Pancreas (tissue), 10 donors: ENCODE data around the gene PTPN14. TPM values are rescaled to one million over a fixed set of nuclear protein-coding genes. Genes with fewer than 3 reads are reported as not detected.

Experiments used
- ATAC-seq, 4 donors: fragments of 200-7000 bp; cut with Tn5 transposase; one replicate each; pipeline versions ENCODE4 v1.8.0 to v1.9.1; 2020; ENCODE audit warnings: mild to moderate bottlenecking in 4 of 4, moderate library complexity in 4 of 4
- DNase-seq, 6 donors: peaks; one replicate each; pipeline ENCODE4 v3.0.0-alpha.2; 2020
- FAIRE-seq: peaks from 2 replicates; lab custom pipeline; 2012; peaks lifted over from hg19 to GRCh38; lab: Jason Lieb, UNC
- H3K27ac ChIP-seq, 4 donors: fragments of 200-600 bp; sonication (generic); 1 replicate in 3 of 4; 2 replicates in 1 of 4; pipeline versions ENCODE4 v1.5.0 to v1.8.0; 2020
- H3K27me3 ChIP-seq, 4 donors: fragments of 200-600 bp; one replicate each; pipeline ENCODE4 v1.8.0; 2021
- H3K36me3 ChIP-seq, 3 donors: fragments of 200-600 bp; sonication (generic) in 1 of 3; one replicate each; pipeline versions ENCODE4 v1.5.0 to v1.8.0; 2020 to 2021
- H3K4me1 ChIP-seq, 3 donors: fragments of 200-600 bp; one replicate each; pipeline ENCODE4 v1.8.0; 2021
- H3K4me3 ChIP-seq, 4 donors: fragments of 200-600 bp; sonication (generic) in 2 of 4; one replicate each; pipeline versions ENCODE4 v1.5.0 to v1.8.0; 2020 to 2021
- H3K9me3 ChIP-seq, 4 donors: fragments of 200-600 bp; one replicate each; pipeline ENCODE4 v1.8.0; 2021
- WGBS, 2 donors: extraction: QIAGEN DNeasy Blood & Tissue Kit; methylation state at CpG; one replicate each; pipeline ENCODE4 v1.1.7; 2013; 5-methylcytosine and 5-hydroxymethylcytosine counted together
- intact Hi-C, 3 donors: fragments of 100-400 bp; cut with DNase I; formaldehyde crosslinking; loops; one replicate each; pipeline versions ENCODE4 v1.11.1 to v1.14.2; 2022
- polyA plus RNA-seq, 2 donors: library from polyadenylated mRNA; stranded (reverse); fragments of 200-250 nt; gene quantifications; one replicate each; pipeline ENCODE4 v1.2.3, GENCODE V29; 2013
- total RNA-seq, 6 donors: library from RNA; stranded (reverse); fragmentation: NEBNext Ultra II Directional in 4 of 6; extraction: Animal tissue kit (Norgen Biotek cat#: 25700) in 4 of 6; gene quantifications; one replicate each; pipeline versions ENCODE4 v1.2.1 to v1.2.4, GENCODE V29; 2021 to 2023
- TF ChIP-seq, protein P1 (sequence below), 4 donors: fragments of 200-600 bp; sonication (generic) in 3 of 4; IDR thresholded peaks; one replicate each; pipeline versions ENCODE4 v1.5.0 to v1.8.0; 2021; ENCODE audit warnings: antibody characterized with exemption in 4 of 4
- donor health status: healthy with polysubstance abuse.
- donor health status: DM: no; HTN: no; CAD: no; lungs with moderate emphysema.
- donor health status: DM: no; HTN: no; CAD: no.
- donor health status: control.
- donor health status: control.
- donor health status: Bipolar disorder and iron deficiency.
- donor health status: DM: yes; HTN: yes; CAD: no.
- donor health status: DM: no; HTN: no; CAD: no.
- donor health status: DM: no; HTN: no; CAD: no.
- donor health status: DM: yes; HTN: yes; CAD: no.

PTPN14 gene
- total and polyA plus RNA-seq, 8 donors: 1.9 to 17.5 (median 11.5) TPM

DNA sequence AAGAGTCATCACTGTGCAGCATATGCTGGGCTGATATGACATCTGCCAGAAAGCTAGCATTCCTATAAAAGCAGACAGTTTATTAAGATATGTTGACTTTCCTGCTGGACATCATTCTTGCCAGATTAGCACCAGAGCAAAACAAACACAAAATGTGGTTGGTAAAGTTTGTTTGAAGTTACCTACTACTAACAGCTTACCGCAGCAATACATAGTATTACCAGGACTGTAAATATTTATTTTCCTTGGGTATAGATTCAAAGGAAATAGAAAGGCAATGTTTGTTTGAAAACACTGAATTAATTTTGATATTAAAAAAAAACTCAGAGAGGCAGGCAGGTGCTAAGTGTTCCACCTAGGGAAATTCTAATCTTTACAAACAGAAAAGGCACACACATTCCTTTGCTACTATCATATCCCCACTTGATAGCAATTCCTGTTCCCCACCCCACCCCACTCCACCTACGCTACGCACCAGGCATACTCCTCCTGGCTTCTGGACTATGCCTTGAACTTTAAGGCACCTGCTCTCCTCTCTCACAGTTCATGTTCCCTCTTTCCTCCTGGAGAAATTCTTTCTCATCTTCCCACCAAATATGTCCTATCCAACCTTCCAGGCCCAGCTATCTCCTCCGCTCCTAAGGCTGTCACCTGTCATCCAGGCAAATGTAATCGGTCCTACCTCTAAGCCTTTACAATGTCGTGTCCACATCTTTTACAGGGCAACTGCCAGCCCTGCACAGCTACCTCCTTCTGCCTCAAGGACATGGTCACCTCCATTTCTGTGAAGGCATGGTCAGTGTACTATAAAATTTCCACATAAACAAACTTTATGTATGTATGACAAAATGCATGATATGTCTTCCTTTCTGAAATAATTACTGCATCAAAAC is 34.7 kb downstream of the PTPN14 start:
- Histone ChIP-seq H3K27ac (peak overlapping the region in 2 of 4 donors; percentile 11 to 23), H3K9me3 (no peaks in the 10 kb centered on the region), H3K4me1 (peaks cover 17 to 20% (median 19%) of the 10 kb centered on the region in 3 donors), H3K27me3 (no peaks in the 10 kb centered on the region), H3K36me3 (no peaks in the 10 kb centered on the region), H3K4me3 (no peak overlapping the region)
- FAIRE-seq (no peak), ATAC-seq (peak in 3 of 4 donors; percentile 55 to 75 (median 59)), DNase-seq (no peak)
- WGBS, 2 donors: 28 to 30% methylated on average over 6 of the region's 6 CpGs
- intact Hi-C loops: no loop called here
- TF ChIP-seq, protein P1, sequence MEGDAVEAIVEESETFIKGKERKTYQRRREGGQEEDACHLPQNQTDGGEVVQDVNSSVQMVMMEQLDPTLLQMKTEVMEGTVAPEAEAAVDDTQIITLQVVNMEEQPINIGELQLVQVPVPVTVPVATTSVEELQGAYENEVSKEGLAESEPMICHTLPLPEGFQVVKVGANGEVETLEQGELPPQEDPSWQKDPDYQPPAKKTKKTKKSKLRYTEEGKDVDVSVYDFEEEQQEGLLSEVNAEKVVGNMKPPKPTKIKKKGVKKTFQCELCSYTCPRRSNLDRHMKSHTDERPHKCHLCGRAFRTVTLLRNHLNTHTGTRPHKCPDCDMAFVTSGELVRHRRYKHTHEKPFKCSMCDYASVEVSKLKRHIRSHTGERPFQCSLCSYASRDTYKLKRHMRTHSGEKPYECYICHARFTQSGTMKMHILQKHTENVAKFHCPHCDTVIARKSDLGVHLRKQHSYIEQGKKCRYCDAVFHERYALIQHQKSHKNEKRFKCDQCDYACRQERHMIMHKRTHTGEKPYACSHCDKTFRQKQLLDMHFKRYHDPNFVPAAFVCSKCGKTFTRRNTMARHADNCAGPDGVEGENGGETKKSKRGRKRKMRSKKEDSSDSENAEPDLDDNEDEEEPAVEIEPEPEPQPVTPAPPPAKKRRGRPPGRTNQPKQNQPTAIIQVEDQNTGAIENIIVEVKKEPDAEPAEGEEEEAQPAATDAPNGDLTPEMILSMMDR (IDR thresholded peaks at IDR 0.05): no peak

DNA sequence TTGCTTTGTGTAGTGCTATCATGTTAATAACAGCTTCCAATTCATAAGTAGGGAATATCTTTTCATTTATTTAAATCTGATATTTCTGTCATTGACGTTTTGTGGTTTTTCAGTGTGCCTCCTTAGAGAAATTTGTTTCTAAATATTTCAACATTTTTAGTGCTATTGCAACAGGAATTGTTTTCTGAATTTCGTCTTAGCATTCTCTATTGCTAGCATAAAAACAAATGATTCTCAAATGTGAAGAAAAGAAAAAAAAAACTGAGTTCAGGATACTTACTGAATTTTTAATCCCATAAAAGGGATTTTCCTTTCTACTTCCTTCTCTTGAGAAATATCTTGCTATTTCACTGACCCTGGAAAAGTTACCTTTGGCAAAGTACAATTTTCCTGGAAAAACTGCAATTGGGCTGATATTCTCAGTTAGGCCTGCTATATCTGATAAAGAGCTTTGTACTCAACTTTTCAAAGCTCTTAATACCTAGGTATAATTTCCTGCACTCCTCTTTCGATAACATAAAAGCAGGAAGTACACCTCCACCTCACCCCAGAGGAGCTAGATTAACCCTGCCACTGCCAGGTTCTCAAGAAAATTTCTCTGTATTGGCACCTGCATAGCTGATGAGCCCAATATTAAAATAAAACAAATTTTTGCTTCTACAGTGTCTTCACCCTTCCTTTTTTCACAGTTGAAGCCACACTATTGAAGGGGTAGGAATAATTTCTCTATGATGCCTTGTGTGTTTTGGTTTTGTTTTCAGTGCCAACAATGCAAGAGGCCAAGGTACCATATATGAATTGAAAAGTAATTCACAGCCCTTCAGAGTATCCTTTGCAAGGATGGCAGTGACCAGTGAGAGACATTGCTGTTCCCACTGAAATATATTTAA is 35.6 kb downstream of the PTPN14 start:
- TF ChIP-seq, protein P1 (IDR thresholded peaks at IDR 0.05): no peak
- peak overlapping the region in 2 of 4 donors; percentile 11 to 23 for H3K27ac ChIP-seq
- FAIRE-seq: no peak
- peaks cover 17 to 20% (median 19%) of the 10 kb centered on the region in 3 donors for H3K4me1 ChIP-seq
- H3K4me3 ChIP-seq: no peak overlapping the region
- intact Hi-C loops: no loop called here
- peak in 3 of 4 donors; percentile 68 to 70 (median 69) for ATAC-seq
- no peaks in the 10 kb centered on the region for H3K27me3 ChIP-seq
- no peak for DNase-seq
- no peaks in the 10 kb centered on the region for H3K9me3 ChIP-seq
- no peaks in the 10 kb centered on the region for H3K36me3 ChIP-seq
- WGBS, 2 donors: 48 to 50% methylated on average over 3 of the region's 3 CpGs

DNA sequence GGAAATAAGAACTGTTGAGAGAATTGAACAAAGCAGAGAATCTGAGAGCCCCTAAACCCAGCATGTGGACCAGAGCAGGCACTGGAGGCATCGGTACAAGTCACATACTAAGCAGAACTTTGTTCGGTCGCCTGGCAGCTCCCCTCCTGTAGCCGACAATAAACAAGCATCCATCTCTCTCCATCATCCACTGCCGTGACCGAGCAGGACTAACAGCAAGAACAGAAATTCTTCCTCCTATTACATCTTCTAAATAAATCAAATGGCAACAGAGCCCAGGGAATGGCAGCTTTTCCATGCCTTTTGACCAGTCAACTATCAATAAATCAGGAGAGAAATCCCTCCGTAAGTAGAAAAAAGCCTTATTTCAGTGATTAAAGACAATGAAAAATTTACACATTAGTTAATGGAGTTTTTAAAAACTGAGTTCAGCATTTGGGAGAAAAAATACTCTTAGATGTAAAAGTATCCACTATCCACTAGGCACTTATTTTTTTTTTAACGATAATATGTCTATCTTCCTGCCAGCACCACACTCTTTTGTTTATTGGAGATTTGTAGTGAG is 36.5 kb downstream of the PTPN14 start:
- no peak for FAIRE-seq
- Histone ChIP-seq H3K4me1 (peaks cover 17 to 20% (median 19%) of the 10 kb centered on the region in 3 donors), H3K36me3 (no peaks in the 10 kb centered on the region), H3K4me3 (no peak overlapping the region), H3K27ac (no peak overlapping the region), H3K9me3 (no peaks in the 10 kb centered on the region), H3K27me3 (no peaks in the 10 kb centered on the region)
- DNase-seq: no peak
- intact Hi-C loops: no loop called here
- TF ChIP-seq, protein P1 (IDR thresholded peaks at IDR 0.05): no peak
- WGBS, 2 donors: 90 to 91% methylated on average over 8 of the region's 8 CpGs
- no peak for ATAC-seq

DNA sequence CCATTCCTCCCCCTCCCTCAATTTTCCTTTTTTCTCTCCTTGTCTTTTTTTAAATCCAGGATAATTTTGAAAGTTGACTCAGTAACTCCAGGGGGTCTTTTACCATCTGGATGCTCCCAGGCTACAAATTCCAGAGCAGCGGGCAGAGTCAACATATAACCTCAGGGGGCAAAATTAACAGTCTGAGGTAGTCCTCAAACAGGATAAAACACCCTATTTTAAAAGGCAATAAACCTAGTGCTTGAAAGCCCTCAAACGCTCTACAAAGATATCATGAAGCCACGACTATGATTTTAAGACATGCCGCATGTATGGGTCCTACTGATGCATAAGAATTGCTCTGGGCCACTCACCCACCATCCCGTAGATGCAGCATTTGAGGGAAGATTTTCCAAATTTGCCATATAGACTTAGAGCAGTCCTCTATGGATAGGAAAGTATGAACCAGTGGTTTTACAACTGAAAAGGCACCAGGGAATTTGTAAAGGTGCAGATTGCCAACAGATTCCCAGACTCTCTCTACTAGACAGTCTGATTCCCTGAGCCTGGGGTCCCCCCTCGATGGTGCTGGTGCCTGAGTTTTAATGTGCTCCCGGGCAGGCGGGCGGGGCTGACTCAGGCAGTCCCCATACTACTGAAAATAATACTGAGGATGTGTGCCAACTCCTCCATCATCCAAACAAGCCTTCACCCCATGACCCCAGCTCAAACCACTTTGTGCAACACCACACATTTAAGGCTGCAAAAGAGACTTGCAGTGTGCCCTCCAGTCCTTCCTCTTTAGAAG is 37.2 kb downstream of the PTPN14 start:
- intact Hi-C loops: no loop called here
- no peak overlapping the region for H3K27ac ChIP-seq
- ATAC-seq (no peak), DNase-seq (no peak), FAIRE-seq (no peak)
- H3K36me3 ChIP-seq: no peaks in the 10 kb centered on the region
- no peaks in the 10 kb centered on the region for H3K9me3 ChIP-seq
- no peaks in the 10 kb centered on the region for H3K27me3 ChIP-seq
- peaks cover 17 to 20% (median 19%) of the 10 kb centered on the region in 3 donors for H3K4me1 ChIP-seq
- no peak overlapping the region for H3K4me3 ChIP-seq
- TF ChIP-seq, protein P1 (IDR thresholded peaks at IDR 0.05): no peak
- WGBS, 2 donors: 83 to 84% methylated on average over 9 of the region's 9 CpGs
